ENCODE results near the gene APBB3. TPM values are rescaled to one million over a fixed set of nuclear protein-coding genes. Genes with fewer than 3 reads are reported as not detected.
A peak's percentile ranks its signal among the peaks of the same experiment; 100 is the strongest.

The APBB3 gene
- total and polyA plus RNA-seq, 9 of the 15 experiments (the other 6 are each of a cell fraction or from before 2014, with no cell fraction given): 0.17 to 24.3 (median 9.5) TPM

DNA sequence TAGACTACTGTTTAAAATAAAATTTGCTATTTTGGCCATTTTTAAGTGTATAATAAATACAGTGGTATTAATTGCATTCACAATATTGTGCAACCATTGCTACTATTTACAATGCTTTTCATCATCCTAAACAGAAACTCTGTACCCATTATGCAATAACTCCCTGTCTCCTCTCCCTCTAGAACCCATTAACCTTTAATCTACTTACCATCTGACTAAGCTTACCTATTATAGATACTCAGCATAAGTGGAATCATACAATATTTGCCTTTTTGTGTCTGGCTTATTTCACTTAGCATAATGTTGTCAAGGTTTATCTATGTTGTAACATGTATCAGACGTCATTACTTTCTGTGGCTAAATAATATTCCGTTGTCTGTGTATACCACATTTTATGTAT is 42.6 kb upstream of the APBB3 start:
- Histone ChIP-seq H3K27me3 (ENCODE audit: control insufficient read depth in 2 of 2, insufficient read depth in 2 of 2, low read length in 2 of 2) (no peaks in the 10 kb centered on the region), H3K9me3 (replicated peaks; ENCODE audit: control insufficient read depth, insufficient read depth, low read depth, low read length) (peaks cover 14% of the 10 kb centered on the region), H3K4me1 (replicated peaks in 1 of 2; ENCODE audit: control insufficient read depth in 2 of 2, insufficient read depth in 2 of 2, low read length in 2 of 2) (peaks cover 3 to 6% of the 10 kb centered on the region in 2 experiments; a peak in 3 of 5 replicates), H4K20me1 (replicated peaks; ENCODE audit: control insufficient read depth, insufficient read depth, low read length) (no peaks in the 10 kb centered on the region), H3K79me2 (ENCODE audit: control insufficient read depth, insufficient read depth, low read length) (no peaks in the 10 kb centered on the region), H3K9ac (ENCODE audit: insufficient read depth in 1 of 2, low read depth in 2 of 2, low read length in 2 of 2) (no peak overlapping the region), H2AFZ (ENCODE audit: low read depth, low read length) (no peak overlapping the region), H3K4me2 (ENCODE audit: insufficient read depth, low read length) (no peak overlapping the region), H3K4me3 (no peak overlapping the region), H3K27ac (ENCODE audit: extremely low read depth, low read depth, low read length) (no peak overlapping the region), H3K9me1 (ENCODE audit: control insufficient read depth, insufficient read depth, low read length) (no peaks in the 10 kb centered on the region), H3K36me3 (ENCODE audit: control insufficient read depth, insufficient read depth, low read length) (no peaks in the 10 kb centered on the region)
- intact Hi-C loops (cut with micrococcal nuclease) (no loop called here), in situ Hi-C loops (cut with MboI) (no loop called here)
- ChIA-PET CTCF (ENCODE audit: low intra/inter-chr PET ratio) (no interaction called here), POLR2A (no interaction called here)
- no peak for DNase-seq (ENCODE audit: extremely low read depth in 1 of 4, low spot score in 3 of 4)
- no peak for FAIRE-seq
- no TSS peak for BruUV-seq (replicated peaks)
- 58% methylated on average over 2 of the region's 2 CpGs for WGBS (ENCODE audit: insufficient coverage, low coverage, missing lambda C conversion rate)
- no peak for ATAC-seq
- TF ChIP-seq TRIM24 (IDR thresholded peaks at IDR 0.05) (peak; percentile 88 to 92; a peak in 3 of 4 replicates), NFE2 (IDR thresholded peaks at IDR 0.05; ENCODE audit: low read depth) (no peak), CEBPG (CRISPR knock-in tag; IDR thresholded peaks at IDR 0.05) (no peak), CEBPG (tag; conservative IDR thresholded peaks at IDR 0.05 in 1 of 2, IDR thresholded peaks at IDR 0.05 in 1 of 2) (peak; percentile 76 to 84), HCFC1 (IDR thresholded peaks at IDR 0.05; ENCODE audit: low read depth, low read length) (no peak), ETV6 (IDR thresholded peaks at IDR 0.05; ENCODE audit: borderline replicate concordance in 1 of 2, low read depth in 2 of 2, low read length in 1 of 2) (no peak), ETV6 (CRISPR knock-in tag; IDR thresholded peaks at IDR 0.05; ENCODE audit: borderline replicate concordance) (no peak), ESRRB (CRISPR knock-in tag; IDR thresholded peaks at IDR 0.05; ENCODE audit: borderline replicate concordance) (no peak), GATAD2A (IDR thresholded peaks at IDR 0.05) (no peak), U2AF1 (optimal IDR thresholded peaks at IDR 0.05; ENCODE audit: low read depth, low read length) (no peak), CBX5 (IDR thresholded peaks at IDR 0.05; ENCODE audit: borderline replicate concordance, low read depth) (no peak), ZNF124 (CRISPR knock-in tag; IDR thresholded peaks at IDR 0.05) (no peak), CEBPB (tag; IDR thresholded peaks at IDR 0.05) (peak; percentile 81), SOX6 (IDR thresholded peaks at IDR 0.05) (no peak)

Measured in K562 (cell line).